Ascending aorta (tissue), 2 donors: ENCODE data around the gene TPM1. TPM values are rescaled to one million over a fixed set of nuclear protein-coding genes. Genes with fewer than 3 reads are reported as not detected.
A peak's percentile ranks its signal among the peaks of the same experiment; 100 is the strongest.

ENCODE experiments used
- DNase-seq, 2 donors: peaks; one replicate each; pipeline ENCODE4 v3.0.0-alpha.2; 2019; ENCODE audit warnings: low spot score in 2 of 2
- H3K27ac ChIP-seq, 2 donors: fragments of 200-600 bp; sonication (generic); one replicate each; pipeline ENCODE4 v1.5.1; 2016 to 2017; ENCODE audit warnings: mild to moderate bottlenecking in 1 of 2
- H3K27me3 ChIP-seq: fragments of 200-600 bp; sonication (generic); one replicate; pipeline ENCODE4 v1.5.1; 2017
- H3K36me3 ChIP-seq, 2 donors: fragments of 200-600 bp; sonication (generic); one replicate each; pipeline ENCODE4 v1.5.1; 2016
- H3K4me1 ChIP-seq, 2 donors: fragments of 200-600 bp; sonication (generic); one replicate each; pipeline ENCODE4 v1.5.1; 2016 to 2017; ENCODE audit warnings: mild to moderate bottlenecking in 1 of 2
- H3K4me3 ChIP-seq, 2 donors: fragments of 200-600 bp; sonication (generic); one replicate each; pipeline ENCODE4 v1.5.1; 2016 to 2017; ENCODE audit warnings: mild to moderate bottlenecking in 1 of 2
- H3K9me3 ChIP-seq, 2 donors: fragments of 200-600 bp; sonication (generic); one replicate each; pipeline ENCODE4 v1.5.1; 2016
- CTCF ChIP-seq, 3 experiments: fragments of 200-600 bp in 2 of 3; fragments of 450-650 bp in 1 of 3; sonication (generic) in 2 of 3; IDR thresholded peaks; one replicate each; pipeline ENCODE4 v1.5.1; 2016 to 2019; ENCODE audit warnings: antibody characterized with exemption in 3 of 3, mild to moderate bottlenecking in 1 of 3, moderate library complexity in 1 of 3
- intact Hi-C: fragments of 100-400 bp; cut with DNase I; formaldehyde crosslinking; loops from one replicate; pipeline ENCODE4 v1.15.1; 2023
- total RNA-seq: library from RNA; depleted of rRNA; stranded (reverse); fragments of >200 nt; gene quantifications from one replicate; pipeline ENCODE4 v1.1.0, GENCODE V29; 2016

TPM1 gene
- total RNA-seq, 1 donor from 2014 or later, result 813 TPM

GRCh38 chr15:63072809-63073277 is 30.3 kb downstream of the TPM1 start:
- intact Hi-C loops, result no loop called here
- H3K4me3 ChIP-seq, result no peak overlapping the region
- peaks cover 34 to 40% of the 10 kb centered on the region in 2 donors for H3K36me3 ChIP-seq
- H3K4me1 ChIP-seq, result peaks cover 0 to 4% of the 10 kb centered on the region in 2 donors
- H3K9me3 ChIP-seq, result no peaks in the 10 kb centered on the region
- no peaks in the 10 kb centered on the region for H3K27me3 ChIP-seq
- H3K27ac ChIP-seq, result no peak overlapping the region
- DNase-seq, result no peak
- TF ChIP-seq CTCF (IDR thresholded peaks at IDR 0.05), result no peak

GRCh38 chr15:63073497-63074172 is 31.1 kb downstream of the TPM1 start:
- Histone ChIP-seq H3K36me3 (peaks cover 26 to 32% of the 10 kb centered on the region in 2 donors), H3K4me3 (no peak overlapping the region), H3K4me1 (peaks cover 0 to 4% of the 10 kb centered on the region in 2 donors), H3K27ac (peak overlapping the region; percentile 34 to 51), H3K27me3 (no peaks in the 10 kb centered on the region), H3K9me3 (no peaks in the 10 kb centered on the region)
- no peak for DNase-seq
- no peak for TF ChIP-seq CTCF (IDR thresholded peaks at IDR 0.05)
- intact Hi-C loops, result no loop called here

- intact Hi-C loops, result no loop called here
- Histone ChIP-seq H3K27me3 (no peaks in the 10 kb centered on the region), H3K4me3 (peak overlapping the region; percentile 31 to 49), H3K9me3 (no peaks in the 10 kb centered on the region), H3K4me1 (peaks cover 0 to 4% of the 10 kb centered on the region in 2 donors), H3K36me3 (peaks cover 13 to 16% of the 10 kb centered on the region in 2 donors), H3K27ac (peak overlapping the region; percentile 48 to 55)
- no peak for TF ChIP-seq CTCF (IDR thresholded peaks at IDR 0.05)
- no peak for DNase-seq
Measured at GRCh38 chr15:63075015-63075983, 32.8 kb downstream of the TPM1 start.

- no peak for DNase-seq
- Histone ChIP-seq H3K4me3 (peak overlapping the region in 1 of 2 donors; percentile 49), H3K9me3 (no peaks in the 10 kb centered on the region), H3K27ac (peak overlapping the region; percentile 48 to 55), H3K36me3 (peaks cover 5 to 8% of the 10 kb centered on the region in 2 donors), H3K4me1 (peaks cover 0 to 4% of the 10 kb centered on the region in 2 donors), H3K27me3 (no peaks in the 10 kb centered on the region)
- TF ChIP-seq CTCF (IDR thresholded peaks at IDR 0.05), result no peak
- intact Hi-C loops, result no loop called here
Measured at GRCh38 chr15:63075984-63076713, 33.6 kb downstream of the TPM1 start.

- H3K27ac ChIP-seq, result no peak overlapping the region
- TF ChIP-seq CTCF (IDR thresholded peaks at IDR 0.05), result no peak
- peaks cover 0 to 3% of the 10 kb centered on the region in 2 donors for H3K36me3 ChIP-seq
- H3K4me3 ChIP-seq, result no peak overlapping the region
- H3K27me3 ChIP-seq, result no peaks in the 10 kb centered on the region
- no peaks in the 10 kb centered on the region for H3K9me3 ChIP-seq
- no peak for DNase-seq
- peaks cover 0 to 4% of the 10 kb centered on the region in 2 donors for H3K4me1 ChIP-seq
- intact Hi-C loops, result no loop called here
Measured at GRCh38 chr15:63076714-63077046, 34.1 kb downstream of the TPM1 start.
